Thyroid gland (tissue), 4 donors: Measurements from ENCODE around the gene PHIP.
"Not testable (repeated sequence)": the region's sequence is repeated elsewhere in the genome, so short reads cannot be mapped to it uniquely, and the experiment has no call there.

Experiments used
- CTCF ChIP-seq, 6 experiments: fragments of 200-600 bp in 3 of 6; fragments of 450-650 bp in 3 of 6; sonication (generic) in 3 of 6; IDR thresholded peaks; one replicate each; pipeline ENCODE4 v1.5.1; 2016 to 2019; ENCODE audit warnings: antibody characterized with exemption in 6 of 6, mild to moderate bottlenecking in 2 of 6, inconsistent platforms in 1 of 6, moderate library complexity in 1 of 6
- POLR2A ChIP-seq, 2 donors: fragments of 450-650 bp; IDR thresholded peaks; one replicate each; pipeline ENCODE4 v1.6.1; 2017; ENCODE audit warnings: antibody characterized with exemption in 2 of 2, mild to moderate bottlenecking in 2 of 2, moderate library complexity in 1 of 2

GRCh38 chr6:78921168-78921567 is 156.9 kb downstream of the PHIP start:
- not testable (repeated sequence) for TF ChIP-seq POLR2A, CTCF (IDR thresholded peaks at IDR 0.05)
